Stromal cell of bone marrow (primary cell): ENCODE measurements around the gene SLC25A39.

Experiments
- DNase-seq: peaks from one replicate; pipeline ENCODE4 v3.0.0-alpha.2; 2012; ENCODE audit warnings: low read depth

The SLC25A39 gene

DNA sequence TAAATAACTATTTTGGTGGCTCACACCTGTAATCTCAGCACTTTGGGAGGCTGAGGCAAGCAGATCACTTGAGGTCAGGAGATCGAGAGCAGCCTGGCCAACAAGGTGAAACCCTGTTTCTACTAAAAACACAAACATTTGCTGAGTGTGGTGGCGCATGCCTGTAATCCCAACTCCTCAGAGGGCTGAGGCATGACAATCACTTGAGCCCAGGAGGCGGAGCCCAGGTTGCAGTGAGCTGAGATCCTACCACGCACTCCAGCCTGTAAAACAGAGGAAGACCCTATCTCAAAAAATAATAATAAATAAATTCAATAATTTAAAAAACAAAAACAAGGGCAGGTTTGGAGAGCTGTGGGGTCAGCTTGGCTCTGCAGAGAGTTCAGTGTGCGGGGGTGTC, 51.0 kb downstream of the SLC25A39 start:
- no peak for DNase-seq

DNA sequence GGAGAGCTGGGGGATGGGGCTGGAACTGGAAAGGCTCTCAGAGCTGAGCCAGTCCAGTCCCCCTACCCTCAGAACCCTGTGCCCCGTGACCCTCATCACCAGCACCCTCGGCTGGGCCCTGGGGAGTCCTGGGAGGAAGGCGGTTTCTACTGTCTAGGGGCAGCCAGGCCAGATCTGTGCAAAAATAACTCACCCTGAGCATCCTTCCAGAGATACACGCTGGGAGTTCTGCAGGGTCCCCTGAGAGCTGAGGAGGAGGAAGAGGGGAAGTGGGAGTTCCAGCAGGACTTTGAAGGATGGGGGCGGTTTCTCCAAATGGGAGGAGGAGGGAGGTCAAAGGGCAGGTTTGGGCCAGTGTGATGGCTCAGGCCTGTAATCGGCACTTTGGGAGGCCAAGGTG, 51.7 kb downstream of the SLC25A39 start:
- no peak for DNase-seq

GRCh38 chr17:44272321-44272951, 52.2 kb downstream of the SLC25A39 start:
- no peak for DNase-seq
